Breast epithelium (tissue), 4 donors: ENCODE data around the gene CRLF1. TPM values are rescaled to one million over a fixed set of nuclear protein-coding genes. Genes with fewer than 3 reads are reported as not detected.
A peak's percentile ranks its signal among the peaks of the same experiment; 100 is the strongest.

ENCODE experiments used
- DNase-seq, 2 donors: peaks; one replicate each; pipeline ENCODE4 v3.0.0-alpha.2; 2019; ENCODE audit warnings: low spot score in 2 of 2
- H3K27ac ChIP-seq, 2 donors: fragments of 200-600 bp; sonication (generic) in 1 of 2; one replicate each; pipeline ENCODE4 v1.5.1; 2016 to 2019; ENCODE audit warnings: mild to moderate bottlenecking in 1 of 2
- H3K27me3 ChIP-seq, 2 donors: fragments of 200-600 bp; sonication (generic) in 1 of 2; one replicate each; pipeline versions ENCODE4 v1.5.1 to v1.6.0; 2017 to 2019; ENCODE audit warnings: control low read depth in 1 of 2, mild to moderate bottlenecking in 1 of 2
- H3K36me3 ChIP-seq: fragments of 200-600 bp; one replicate; pipeline ENCODE4 v1.5.1; 2019
- H3K4me1 ChIP-seq, 2 donors: fragments of 200-600 bp; sonication (generic); one replicate each; pipeline ENCODE4 v1.5.1; 2016 to 2019; ENCODE audit warnings: control low read depth in 1 of 2
- H3K4me3 ChIP-seq, 3 donors: fragments of 200-600 bp; sonication (generic); 1 replicate in 2 of 3; 2 replicates in 1 of 3; pipeline ENCODE4 v1.5.1; 2016 to 2019; ENCODE audit warnings: mild to moderate bottlenecking in 3 of 3, moderate library complexity in 2 of 3
- H3K9me3 ChIP-seq, 2 donors: fragments of 200-600 bp; sonication (generic) in 1 of 2; one replicate each; pipeline ENCODE4 v1.5.1; 2016 to 2019; ENCODE audit warnings: control low read depth in 1 of 2
- CTCF ChIP-seq, 3 donors: fragments of 450-650 bp; IDR thresholded peaks; one replicate each; pipeline ENCODE4 v1.5.1; 2016 to 2017; ENCODE audit warnings: antibody characterized with exemption in 3 of 3, mild to moderate bottlenecking in 3 of 3, moderate library complexity in 3 of 3
- POLR2A ChIP-seq: fragments of 450-650 bp; IDR thresholded peaks from one replicate; pipeline ENCODE4 v1.6.1; 2016; ENCODE audit warnings: antibody characterized with exemption, mild to moderate bottlenecking, moderate library complexity
- POLR2AphosphoS5 ChIP-seq, 3 donors: sonication (generic); formaldehyde crosslinking; IDR thresholded peaks; one replicate each; pipeline ENCODE4 v1.6.1; 2017; ENCODE audit warnings: antibody characterized with exemption in 3 of 3
- intact Hi-C: fragments of 100-400 bp; cut with DNase I; formaldehyde crosslinking; loops from one replicate; pipeline ENCODE4 v1.15.1; 2023; ENCODE audit warnings: low total_unique reads
- total RNA-seq, 3 donors: library from RNA; depleted of rRNA; stranded (reverse); fragments of >200 nt; gene quantifications; one replicate each; pipeline ENCODE4 v1.1.0, GENCODE V29; 2016

Gene CRLF1
- total RNA-seq, 3 donors from 2014 or later: 5.6 to 68.6 (median 21.0) TPM

DNA sequence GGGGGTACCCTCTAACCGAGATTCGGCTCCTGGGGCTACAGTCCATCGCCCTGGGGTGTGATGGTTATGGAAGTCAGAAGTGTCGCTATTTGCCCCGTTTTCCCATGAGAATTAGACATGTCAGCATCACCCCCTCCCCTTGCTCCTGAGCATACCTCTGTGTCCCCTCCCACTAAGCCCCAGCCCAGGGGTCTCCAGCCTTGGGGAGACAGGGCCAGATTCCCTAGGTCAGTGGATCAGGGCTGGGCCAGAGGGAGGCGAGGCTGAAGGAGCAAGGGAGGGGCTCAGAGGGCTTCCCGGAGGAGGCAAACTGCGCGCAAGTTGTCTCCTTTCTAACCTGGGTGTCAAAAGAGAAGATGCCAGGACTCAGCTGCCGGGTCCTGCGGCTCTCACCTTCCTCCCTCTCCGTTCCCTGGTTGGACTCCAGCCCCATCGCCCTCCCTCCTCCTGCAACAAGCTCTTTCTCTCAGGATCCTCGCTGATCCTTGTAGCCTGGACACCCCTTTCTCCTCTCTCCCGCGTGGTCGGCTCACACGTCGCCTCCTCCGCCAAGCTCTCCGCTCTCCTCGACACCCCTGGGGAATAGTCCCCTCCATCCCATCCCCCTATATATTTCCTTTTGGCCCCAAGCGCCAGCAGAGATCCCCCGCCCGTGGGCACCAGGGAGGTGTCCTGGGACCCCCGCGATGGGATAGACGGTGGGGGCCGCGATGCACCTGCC, 5.6 kb upstream of the CRLF1 start:
- H3K27me3 ChIP-seq: peaks cover 17 to 70% of the 10 kb centered on the region in 2 donors
- peak overlapping the region; percentile 27 to 69 (median 54) for H3K4me3 ChIP-seq
- no peak for DNase-seq
- H3K9me3 ChIP-seq: no peaks in the 10 kb centered on the region
- no peak overlapping the region for H3K27ac ChIP-seq
- TF ChIP-seq CTCF (IDR thresholded peaks at IDR 0.05): no peak
- TF ChIP-seq POLR2AphosphoS5 (IDR thresholded peaks at IDR 0.05): no peak
- no peak for TF ChIP-seq POLR2A
- no peaks in the 10 kb centered on the region for H3K36me3 ChIP-seq
- intact Hi-C loops: no loop called here
- H3K4me1 ChIP-seq: peaks cover 2 to 18% of the 10 kb centered on the region in 2 donors

GRCh38 chr19:18611327-18612050, 4.9 kb upstream of the CRLF1 start:
- peaks cover 17 to 74% of the 10 kb centered on the region in 2 donors for H3K27me3 ChIP-seq
- TF ChIP-seq POLR2A (no peak), POLR2AphosphoS5 (IDR thresholded peaks at IDR 0.05) (no peak), CTCF (IDR thresholded peaks at IDR 0.05) (no peak)
- intact Hi-C loops: no loop called here
- H3K4me1 ChIP-seq: peaks cover 5 to 19% of the 10 kb centered on the region in 2 donors
- H3K4me3 ChIP-seq: peak overlapping the region in 2 of 3 donors; percentile 54 to 69
- H3K36me3 ChIP-seq: no peaks in the 10 kb centered on the region
- DNase-seq: no peak
- H3K9me3 ChIP-seq: no peaks in the 10 kb centered on the region
- H3K27ac ChIP-seq: no peak overlapping the region

DNA sequence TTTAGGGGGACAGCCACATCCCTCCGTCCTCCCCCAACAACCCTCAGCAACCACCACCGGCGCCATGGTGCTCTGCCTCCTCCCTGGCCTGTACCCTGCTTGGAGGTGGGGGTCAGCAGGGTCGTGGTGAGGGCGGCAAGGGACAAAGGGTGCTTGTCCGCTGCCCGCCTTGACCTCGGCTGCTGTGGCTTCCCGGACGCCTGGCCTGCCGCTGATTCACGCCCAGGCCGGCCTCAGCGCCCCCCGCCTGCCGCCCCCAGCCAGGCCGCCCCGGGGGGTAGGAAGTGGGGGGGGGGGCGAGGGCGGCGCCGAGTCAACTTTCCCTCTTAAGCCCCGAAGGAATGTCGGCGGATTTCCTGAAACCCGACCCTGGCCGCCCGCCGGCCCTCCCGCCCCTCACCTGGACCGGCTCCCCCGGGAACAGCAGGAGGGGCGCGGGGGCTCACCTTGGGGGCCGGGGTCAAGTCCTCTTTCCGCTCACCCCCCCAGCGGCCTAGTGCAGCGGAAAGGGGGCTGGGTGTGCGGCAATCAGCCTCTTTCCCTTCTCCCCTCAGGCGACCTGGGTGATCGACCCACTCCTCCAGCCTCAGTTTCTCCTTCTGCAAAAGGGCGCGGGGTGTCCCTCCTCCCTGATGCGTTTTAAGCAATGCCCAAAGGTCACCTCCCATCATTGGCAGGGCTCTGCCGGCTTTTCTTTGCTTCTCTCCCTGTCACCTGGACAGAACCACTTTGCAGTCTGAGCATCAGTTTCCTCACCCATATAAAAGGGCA, 4.1 kb upstream of the CRLF1 start:
- Histone ChIP-seq H3K4me1 (peaks cover 11 to 22% of the 10 kb centered on the region in 2 donors), H3K9me3 (no peaks in the 10 kb centered on the region), H3K4me3 (no peak overlapping the region), H3K36me3 (no peaks in the 10 kb centered on the region), H3K27ac (no peak overlapping the region), H3K27me3 (peaks cover 23 to 80% of the 10 kb centered on the region in 2 donors)
- no peak for DNase-seq
- intact Hi-C loops: no loop called here
- TF ChIP-seq POLR2AphosphoS5 (IDR thresholded peaks at IDR 0.05): no peak
- TF ChIP-seq CTCF (IDR thresholded peaks at IDR 0.05): no peak
- no peak for TF ChIP-seq POLR2A

- peaks cover 23 to 86% of the 10 kb centered on the region in 2 donors for H3K27me3 ChIP-seq
- peaks cover 12 to 22% of the 10 kb centered on the region in 2 donors for H3K4me1 ChIP-seq
- DNase-seq: no peak
- H3K4me3 ChIP-seq: no peak overlapping the region
- H3K36me3 ChIP-seq: no peaks in the 10 kb centered on the region
- intact Hi-C loops: no loop called here
- no peaks in the 10 kb centered on the region for H3K9me3 ChIP-seq
- TF ChIP-seq POLR2A (no peak), CTCF (IDR thresholded peaks at IDR 0.05) (no peak), POLR2AphosphoS5 (IDR thresholded peaks at IDR 0.05) (no peak)
- H3K27ac ChIP-seq: no peak overlapping the region
These were observed 3.6 kb upstream of the CRLF1 start for GRCh38 chr19:18610245-18610555.

DNA sequence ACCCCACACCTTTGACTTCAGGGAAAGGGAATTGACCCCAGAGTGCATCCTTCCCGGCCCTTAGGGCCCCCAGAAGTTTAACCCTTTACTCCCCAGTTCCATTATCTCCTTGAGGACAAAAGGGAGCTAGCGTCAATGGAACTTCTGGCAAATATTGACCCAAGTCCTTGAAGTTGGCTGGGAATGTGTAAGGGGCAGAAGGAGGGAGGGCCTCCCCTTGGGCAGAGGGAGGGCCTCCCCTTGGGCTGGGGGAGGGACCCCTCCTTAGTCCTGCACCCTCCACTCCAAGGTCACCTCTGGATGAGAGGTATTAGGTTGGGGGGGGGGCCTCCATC, 3.1 kb upstream of the CRLF1 start:
- no peak for DNase-seq
- peaks cover 12 to 22% of the 10 kb centered on the region in 2 donors for H3K4me1 ChIP-seq
- H3K27ac ChIP-seq: no peak overlapping the region
- H3K27me3 ChIP-seq: peaks cover 23 to 91% of the 10 kb centered on the region in 2 donors
- TF ChIP-seq CTCF (IDR thresholded peaks at IDR 0.05): no peak
- no peaks in the 10 kb centered on the region for H3K36me3 ChIP-seq
- no peak overlapping the region for H3K4me3 ChIP-seq
- no peaks in the 10 kb centered on the region for H3K9me3 ChIP-seq
- intact Hi-C loops: no loop called here
